HG02884 (cell line): ENCODE measurements around the gene SLC49A4.

Experiments
- ATAC-seq: cut with Tn5 transposase; IDR thresholded peaks from one replicate; pipeline ENCODE4 v1.9.1; 2021; ENCODE audit warnings: mild to moderate bottlenecking, moderate library complexity; ENCODE audit not compliant: unreplicated experiment

Gene SLC49A4

DNA sequence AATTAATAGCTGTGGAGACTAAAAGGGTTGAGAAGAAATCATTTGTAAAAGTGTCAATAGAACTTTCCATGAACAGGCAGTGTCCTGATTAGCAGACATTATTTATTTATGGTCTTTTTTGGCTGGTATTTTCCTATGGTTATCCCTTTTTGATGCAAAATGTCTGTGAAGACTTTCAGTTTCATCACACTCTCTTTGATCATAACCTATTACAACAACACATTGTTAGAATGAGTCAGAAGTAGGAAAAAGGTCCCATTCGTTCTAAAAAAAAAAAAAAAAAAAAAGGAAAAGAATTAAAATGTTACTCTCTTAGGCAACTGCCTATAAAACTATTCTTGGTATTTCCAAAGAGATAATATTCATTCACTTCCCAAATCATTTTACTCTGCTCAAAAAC, 62.1 kb downstream of the SLC49A4 start:
- no peak for ATAC-seq

DNA sequence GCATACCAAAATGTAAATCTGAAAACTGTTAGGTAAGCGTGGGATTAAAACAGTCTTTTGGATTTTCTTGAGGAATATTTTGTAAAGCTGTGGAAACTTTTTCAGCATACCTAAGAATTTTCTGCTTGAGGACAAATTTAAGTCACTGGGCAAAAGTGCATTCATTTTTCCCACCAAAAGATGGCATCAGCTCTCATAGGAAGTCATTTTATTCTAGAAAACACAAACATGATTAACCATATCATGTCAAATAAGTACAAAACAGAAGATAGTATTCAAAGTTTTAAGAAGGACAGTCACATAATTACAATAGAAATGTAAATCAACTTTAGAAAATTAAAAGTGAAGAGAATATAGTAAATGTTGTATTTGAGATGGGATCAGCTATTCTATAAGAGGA, 63.5 kb downstream of the SLC49A4 start:
- no peak for ATAC-seq

DNA sequence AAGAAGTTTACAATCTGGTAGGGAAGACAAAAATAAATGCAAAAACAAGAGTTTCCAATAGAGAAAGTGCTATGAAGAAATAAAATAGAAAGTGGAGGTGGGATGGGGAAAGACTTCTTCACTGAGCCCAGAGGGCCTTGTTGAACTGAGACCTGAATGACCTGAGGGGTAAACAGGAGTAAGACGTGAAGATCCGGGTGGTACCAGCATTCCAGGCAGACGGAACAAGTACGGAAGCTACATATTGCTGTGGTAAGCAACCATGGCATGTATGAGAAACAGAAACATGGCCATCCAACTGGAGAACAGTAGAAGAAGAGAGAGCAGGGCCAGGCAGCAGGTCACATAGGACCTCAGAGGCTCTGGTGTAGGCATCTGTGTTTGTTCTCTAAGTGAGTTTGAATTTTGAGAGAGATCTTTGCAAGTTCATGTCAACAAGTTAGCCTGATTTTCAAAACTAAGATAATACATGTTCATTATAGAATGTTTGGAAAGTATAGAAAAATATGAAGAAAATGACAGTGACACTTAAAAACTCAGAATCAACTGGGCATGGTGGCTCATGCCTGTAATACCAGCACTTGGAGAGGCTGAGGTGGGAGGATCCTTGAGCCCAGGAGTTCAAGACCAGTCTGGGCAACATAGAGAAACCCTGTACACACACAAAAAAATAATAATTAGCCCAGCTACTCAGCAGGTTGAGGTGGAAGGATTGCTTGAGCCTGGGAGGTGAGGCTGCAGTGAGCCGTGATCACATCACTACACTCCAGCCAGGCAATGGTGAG, 64.3 kb downstream of the SLC49A4 start:
- no peak for ATAC-seq

DNA sequence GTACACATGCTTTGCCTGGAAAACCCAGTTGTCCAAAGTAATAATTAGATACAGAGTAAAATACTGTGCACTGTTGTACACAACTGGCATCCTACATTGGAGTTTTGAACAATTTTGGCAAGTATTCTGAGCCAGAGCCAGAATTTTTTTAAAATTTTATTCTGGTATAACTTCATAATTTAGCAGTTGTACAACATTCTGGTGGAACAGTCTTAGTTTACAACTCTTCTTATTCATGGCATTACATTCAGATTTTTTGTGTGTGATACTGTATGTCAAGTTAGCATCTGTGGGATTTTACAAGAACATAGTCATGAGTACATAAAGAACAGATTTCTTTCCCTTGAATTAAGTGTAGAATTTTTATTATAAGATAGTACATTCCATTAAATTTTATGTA, 67.5 kb downstream of the SLC49A4 start:
- ATAC-seq, result no peak

DNA sequence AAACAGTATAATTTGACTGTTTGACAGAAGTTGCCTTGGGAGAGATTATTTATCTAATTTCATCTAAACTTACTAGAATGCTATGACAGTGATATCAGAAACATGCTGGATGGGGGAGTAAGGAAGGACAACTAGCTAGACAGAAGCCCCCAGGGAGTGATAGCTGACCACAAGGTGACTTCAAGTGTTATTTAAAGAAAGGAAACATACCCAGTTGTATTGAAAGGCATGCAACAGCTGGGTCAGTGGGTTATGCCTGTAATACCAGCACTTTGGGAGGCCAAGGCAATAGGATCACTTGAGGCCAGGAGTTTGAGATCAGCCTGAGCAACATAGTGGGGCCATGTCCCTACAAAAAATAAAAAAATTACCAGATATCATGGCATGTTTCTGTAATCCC, 69.6 kb downstream of the SLC49A4 start:
- no peak for ATAC-seq

DNA sequence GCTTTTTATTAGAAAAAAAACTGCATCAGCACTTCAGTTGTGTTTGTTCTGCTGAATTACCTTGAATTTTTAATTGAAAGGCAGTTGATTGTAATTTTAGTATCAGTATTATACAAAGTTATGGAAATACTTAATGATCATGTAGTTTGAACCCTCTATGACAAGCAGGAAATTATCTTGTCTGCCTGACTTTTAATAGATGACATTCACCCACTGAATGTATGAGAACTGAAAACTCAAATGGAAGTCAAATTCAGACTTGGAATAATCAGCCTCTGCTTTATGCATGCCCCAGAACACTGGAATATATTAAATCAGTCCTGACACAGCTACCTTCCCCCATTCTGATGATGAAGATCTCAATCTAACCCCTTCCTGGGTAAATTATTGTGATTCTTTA, 73.5 kb downstream of the SLC49A4 start:
- no peak for ATAC-seq

DNA sequence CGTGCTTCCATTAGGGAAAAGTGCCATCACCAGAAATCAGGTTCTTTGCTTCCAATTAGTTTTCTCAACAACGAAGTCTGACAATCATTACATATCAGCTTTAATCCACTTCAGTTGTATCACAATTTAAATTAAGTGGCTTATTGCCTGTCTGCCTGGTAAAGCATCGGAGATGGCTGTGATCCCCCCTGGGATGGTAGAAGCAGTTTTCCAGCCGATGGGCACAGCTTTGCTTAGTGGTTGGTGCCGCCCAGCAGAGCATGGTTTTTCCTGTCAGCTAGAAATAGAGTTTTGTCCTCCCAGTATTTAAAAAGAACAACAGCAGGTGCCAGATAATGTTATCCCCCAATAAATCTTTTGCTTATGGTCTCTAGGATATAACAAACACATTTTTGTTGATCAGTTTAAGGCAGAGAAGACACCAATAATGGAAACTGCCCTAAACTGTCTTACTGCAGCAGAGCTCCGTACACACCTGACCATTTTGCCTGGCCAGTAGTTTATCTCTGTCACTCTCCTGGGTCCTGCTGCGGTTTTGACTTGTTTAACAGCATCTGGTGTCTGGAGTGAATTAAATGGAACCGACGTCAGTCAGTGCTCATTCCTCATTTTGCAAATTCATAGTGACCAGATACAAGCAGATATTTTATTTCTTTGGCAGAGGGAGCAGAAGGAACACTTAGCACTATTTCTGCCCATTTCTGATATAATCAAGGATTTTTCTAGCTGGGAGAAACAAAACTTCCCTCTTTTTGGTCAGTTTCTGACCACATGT, 79.1 kb downstream of the SLC49A4 start:
- ATAC-seq, result no peak

DNA sequence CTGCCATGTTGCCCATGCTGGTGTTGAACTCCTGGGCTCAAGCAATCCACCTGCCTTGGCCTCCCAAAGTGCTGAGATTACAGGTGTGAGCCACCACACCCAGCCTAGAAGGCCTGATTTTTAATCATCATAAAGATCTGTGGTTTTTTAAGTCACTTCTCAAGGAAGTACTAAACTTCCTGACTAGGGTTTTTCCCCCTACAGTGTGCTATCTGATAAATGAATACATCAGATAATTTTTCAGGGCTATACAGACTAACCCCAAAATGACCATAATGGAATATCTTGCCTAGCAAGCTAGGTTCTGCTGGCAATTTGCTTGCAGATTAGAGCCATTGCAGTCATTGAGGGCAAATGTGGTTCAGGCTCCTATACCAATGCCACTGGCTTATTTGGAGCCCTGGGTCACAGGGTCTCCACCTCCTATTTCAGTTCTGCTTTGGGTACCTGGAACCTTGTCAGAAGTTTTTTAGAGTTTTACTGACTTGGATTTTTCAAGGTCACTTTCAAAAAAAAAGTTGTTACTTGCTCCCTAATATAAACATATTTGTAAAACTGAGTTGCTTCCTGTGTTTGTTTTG, 80.8 kb downstream of the SLC49A4 start:
- ATAC-seq, result no peak

DNA sequence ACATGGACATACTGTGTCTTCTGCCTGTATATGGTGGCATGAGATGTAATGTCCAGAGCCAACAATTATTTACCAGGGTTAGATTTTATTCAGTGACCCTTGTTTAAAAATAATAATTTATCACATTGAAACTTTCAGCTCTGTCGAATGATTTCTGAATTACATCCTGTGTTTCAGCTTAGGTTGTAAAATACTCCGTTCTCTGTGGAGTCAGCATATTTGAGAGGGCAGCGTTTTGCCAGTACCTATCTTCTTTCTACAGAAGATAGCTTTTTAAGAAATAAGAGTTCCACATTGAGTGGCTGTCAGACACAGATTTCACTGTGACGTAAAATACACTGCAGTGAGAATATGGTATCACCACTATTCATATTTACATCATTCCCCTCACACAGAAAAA, 85.3 kb downstream of the SLC49A4 start:
- ATAC-seq, result no peak

DNA sequence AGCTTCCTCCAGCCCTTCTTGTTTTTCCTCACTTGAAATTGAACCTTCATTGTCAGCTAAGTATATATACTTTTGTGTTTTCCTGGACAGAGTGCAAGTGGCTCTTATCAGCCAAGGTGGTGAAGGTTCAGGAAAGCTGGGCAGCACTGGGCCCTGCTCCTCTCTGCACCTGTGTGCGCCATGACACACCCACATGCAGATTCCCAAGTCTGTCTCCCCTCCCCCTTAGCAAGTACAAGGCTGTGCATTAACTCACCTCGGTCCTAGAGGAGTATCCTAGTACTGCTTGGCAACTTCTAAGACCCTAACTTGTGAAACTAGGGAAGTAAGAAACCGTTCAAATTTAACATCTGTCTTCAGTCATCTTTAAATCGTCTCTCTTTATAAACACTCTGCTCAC, 85.8 kb downstream of the SLC49A4 start:
- no peak for ATAC-seq

DNA sequence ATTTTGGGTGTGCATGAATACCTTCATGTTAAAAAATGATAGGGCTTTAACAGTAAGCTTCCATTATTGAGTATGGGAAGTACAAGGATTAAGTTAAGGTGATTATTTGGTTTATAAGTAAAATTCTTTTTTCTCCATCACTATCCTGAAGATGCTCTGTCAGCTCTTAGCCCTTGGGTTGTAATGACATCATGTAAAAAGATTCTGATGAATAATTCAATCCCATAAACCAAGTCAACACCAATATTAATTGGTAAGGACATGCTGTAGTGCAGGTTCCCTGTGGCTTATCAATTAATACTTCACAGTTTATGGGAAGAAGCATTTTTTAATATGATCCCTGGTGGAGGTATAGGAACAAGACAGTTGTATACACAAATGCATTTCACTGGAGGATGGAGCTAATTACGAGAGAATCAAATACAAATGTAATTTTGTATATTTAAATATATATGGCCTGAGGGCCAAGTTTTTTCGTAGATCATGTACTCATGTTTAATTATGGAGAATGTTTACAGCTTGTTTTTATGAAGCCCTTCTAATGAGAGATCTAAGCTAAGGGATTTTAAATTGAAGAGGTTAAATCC, 87.6 kb downstream of the SLC49A4 start:
- no peak for ATAC-seq

DNA sequence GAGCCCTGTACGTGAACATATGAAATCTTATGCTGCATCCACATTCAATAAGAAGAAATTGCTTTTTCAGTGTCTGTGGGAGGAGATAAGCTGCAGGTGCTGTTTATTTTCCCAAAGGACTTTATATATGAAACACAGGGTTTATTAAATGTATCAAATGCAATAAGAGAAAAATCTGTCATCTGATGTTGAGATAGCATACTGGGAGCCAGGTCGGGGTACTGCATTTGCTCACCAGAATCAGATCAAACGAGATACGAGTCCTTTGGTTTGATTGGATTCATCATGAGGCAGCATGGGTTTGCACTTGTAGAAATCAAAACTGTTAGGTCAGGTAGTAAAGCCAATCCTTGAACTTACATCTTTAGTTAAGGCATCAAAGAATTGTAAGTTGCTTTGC, 91.4 kb downstream of the SLC49A4 start:
- ATAC-seq, result no peak

DNA sequence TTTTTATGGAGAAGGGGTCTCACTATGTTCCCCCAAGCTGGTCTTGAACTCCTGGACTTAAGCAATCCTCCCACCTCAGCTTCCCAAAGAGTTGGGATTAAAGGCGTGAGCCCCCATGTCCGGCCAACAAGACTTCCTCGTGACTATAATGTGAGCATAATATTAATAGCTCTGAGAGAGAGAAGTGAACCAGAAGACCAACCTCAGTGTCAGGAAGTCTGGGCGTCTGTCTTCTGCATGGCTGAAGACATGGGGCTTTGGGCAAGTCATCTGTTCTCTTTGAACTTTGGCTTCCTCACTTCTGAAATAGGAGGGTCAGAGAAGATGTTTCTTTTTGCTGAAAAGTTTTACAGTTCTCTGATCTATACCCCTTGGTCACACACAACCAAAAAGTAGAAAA, 92.1 kb downstream of the SLC49A4 start:
- no peak for ATAC-seq

DNA sequence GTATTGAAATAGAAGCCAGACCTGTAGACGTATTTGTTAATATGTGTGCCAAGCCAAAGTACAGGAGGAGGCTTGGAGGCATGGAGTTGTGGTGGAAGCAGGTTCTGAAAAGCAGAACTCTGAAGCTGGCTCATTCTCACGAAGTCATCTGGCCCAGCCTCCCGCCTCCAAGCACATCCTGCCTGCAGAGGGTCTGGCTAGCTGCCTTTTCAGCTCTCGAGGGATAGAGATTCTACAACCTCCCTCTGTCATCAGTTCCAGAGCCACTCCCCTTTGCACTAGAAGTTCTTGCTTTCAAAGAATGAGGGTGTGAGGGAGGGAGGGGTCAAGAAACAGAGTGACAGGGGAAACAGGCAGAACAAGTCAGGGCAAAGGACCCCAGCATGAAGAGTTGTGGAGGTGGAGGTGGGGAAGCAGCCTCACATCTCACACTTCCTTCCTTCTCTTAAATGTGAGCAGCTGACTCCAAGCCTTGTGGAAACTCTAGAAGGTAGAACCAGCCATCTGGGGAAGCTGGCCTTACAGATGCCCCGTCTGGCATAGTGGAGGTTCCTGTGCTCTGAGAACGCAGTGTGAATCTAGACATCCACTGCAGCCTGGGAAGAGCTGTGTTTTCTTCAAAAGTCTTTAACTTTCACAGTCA, 95.3 kb downstream of the SLC49A4 start:
- no peak for ATAC-seq

DNA sequence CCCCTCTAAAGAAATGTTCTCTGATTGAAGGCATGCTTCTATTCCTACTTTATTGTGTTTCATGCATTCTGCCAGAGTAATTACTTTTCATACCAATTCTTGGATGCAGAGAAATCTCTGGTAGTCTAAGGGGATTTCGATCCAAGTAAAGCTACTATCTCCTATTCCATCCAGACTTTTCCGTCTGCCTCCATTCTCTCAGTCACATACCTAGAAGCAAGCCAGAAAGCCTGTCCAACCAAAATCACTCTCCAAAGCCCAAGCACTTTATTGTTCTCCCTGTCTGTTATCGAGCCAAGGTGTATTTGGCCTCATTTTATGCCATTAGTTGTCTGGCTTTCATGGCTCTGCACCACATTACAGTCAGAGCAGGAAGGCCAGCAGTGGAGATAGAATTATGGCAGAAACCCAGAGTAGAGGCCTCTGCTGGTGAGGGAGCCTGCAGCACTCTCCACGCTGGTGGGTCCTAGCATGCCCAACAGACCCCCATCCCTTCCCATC, 95.9 kb downstream of the SLC49A4 start:
- no peak for ATAC-seq

DNA sequence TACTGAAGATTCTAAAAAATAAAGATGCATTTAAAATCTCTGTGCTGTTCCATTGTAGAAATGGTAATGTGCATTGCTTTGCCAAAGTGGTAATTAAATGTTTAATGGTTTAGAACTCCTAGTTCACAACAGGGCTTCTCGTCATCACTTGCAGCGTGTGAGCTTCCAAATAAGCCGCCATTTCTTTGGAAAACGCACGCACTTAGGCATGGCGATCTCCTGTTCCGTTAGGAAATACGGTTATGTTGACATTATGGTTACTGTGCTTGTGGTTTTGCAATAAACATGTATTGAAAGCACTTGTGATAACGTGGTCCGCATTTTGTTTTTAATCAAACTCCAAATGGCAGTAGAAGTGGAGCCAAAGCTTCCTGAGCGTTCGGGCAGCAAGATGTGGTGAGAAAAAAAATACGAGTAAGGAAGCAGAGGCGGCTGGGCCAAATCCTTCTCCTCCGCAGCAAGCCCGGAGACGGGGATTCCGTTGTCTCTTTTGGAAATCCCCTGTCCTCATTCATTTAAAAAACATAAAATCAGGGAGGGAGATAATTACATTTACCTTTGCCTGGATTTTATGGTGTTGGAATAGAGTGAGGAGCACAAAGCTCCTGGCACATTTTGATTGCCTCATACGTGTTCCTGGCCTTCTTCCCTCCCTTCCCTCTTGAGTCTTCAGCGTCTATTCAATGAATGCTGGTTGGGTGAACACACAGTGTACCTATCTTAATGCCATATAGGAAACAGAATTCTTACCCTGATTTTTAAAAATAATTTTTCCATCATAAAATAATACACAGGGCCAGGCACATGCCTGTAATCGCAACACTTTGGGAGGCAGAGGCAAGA, 97.5 kb downstream of the SLC49A4 start:
- ATAC-seq, result no peak

DNA sequence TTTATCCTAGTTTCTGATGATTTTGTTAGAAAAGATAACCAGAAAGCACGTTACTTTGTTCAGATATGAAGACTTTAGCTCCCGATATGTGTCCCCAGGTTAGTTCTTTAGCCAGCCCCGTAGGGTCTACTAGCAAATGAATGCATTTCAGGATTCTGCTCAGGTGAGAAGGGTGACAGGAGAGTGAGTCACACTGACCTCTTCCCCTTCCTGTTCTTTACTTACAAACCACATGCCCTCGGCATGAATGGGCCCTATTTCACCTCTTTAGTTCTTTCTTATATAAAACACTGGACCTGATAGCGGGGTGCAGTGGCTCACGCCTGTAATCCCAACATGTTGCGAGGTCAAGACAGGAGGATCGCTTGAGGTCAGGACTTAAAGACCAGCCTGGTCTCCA, 98.4 kb downstream of the SLC49A4 start:
- no peak for ATAC-seq

DNA sequence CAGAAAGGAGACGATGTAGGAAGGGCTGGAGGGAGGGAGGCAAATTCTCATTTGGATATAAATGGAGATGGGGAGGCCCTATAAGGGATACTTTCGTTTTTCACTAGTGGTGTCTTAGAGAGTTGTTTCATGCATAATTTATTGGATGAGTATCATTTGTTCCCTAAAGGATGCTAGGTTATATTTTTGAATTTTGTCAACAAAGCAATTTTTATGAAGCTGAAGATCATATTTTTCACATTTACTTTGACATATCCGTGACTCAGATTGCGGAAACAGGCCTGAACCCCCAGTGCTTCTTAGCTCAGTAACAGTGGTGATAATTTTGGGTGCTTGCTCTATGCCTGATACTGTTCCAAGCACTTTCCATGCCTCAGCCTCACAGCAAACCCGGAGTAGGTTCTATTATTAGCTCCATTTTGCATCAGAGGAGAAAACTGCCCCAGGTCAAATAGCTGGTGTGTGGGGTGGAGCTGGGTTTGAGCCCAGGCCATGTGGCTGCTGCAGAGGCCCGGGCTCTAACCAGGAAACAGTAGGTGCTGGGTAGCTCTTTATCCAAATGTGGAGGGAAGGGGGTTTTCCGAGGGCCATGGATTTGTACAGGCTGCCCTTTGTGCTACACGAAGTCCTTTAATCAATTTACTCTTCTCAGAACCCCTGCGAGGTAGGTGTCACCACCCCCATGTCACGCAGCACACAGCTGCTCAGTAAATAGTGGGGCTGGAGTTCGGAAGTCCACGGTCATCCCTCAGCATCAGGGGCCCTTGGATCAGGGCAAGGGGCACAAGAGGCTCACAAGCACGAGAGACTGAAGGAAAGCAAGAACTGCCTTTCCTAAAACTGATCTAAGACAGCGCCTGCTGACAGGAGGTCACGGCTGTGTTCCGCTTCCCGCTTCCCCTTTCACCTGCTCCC, 99.1 kb downstream of the SLC49A4 start:
- no peak for ATAC-seq

DNA sequence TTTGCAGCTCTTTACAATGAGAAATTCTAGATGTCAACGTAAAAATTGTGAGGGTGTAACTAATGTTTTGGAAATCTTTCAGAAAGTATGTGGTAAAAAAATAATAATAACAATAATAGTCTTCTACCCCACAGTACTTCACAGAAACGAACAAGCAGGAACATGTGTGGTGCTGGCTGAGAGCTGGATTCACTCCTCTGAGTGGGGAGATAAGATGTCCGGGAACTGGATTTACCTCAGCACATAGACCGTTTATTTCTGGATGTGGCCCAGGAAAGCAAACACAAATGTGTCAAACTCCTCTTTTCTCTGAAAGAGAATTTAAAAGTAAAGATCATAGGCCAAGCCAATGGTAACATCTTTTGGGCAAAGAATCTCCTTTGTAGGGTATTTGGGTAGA, 103.4 kb downstream of the SLC49A4 start:
- ATAC-seq, result no peak
